ENCODE measurements around the gene ARTN.

The ARTN gene

DNA sequence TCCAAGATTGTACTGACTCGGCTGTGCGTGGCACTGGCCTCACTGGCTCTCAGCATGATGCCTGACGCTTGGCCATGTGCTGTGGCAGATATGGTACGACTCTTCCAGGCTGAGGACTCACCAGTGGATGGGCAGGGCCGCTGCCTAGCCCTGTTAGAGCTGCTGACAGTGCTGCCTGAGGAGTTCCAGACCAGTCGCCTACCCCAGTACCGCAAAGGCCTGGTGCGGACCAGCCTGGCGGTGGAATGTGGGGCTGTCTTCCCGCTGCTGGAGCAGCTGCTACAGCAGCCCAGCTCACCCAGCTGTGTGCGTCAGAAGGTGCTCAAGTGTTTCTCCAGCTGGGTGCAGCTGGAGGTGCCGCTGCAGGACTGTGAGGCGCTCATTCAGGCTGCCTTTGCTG lies 16.1 kb downstream of the ARTN start:
- no peak for ATAC-seq (ENCODE audit: low read depth)
- TF ChIP-seq, protein P1, sequence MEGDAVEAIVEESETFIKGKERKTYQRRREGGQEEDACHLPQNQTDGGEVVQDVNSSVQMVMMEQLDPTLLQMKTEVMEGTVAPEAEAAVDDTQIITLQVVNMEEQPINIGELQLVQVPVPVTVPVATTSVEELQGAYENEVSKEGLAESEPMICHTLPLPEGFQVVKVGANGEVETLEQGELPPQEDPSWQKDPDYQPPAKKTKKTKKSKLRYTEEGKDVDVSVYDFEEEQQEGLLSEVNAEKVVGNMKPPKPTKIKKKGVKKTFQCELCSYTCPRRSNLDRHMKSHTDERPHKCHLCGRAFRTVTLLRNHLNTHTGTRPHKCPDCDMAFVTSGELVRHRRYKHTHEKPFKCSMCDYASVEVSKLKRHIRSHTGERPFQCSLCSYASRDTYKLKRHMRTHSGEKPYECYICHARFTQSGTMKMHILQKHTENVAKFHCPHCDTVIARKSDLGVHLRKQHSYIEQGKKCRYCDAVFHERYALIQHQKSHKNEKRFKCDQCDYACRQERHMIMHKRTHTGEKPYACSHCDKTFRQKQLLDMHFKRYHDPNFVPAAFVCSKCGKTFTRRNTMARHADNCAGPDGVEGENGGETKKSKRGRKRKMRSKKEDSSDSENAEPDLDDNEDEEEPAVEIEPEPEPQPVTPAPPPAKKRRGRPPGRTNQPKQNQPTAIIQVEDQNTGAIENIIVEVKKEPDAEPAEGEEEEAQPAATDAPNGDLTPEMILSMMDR (IDR thresholded peaks at IDR 0.05; ENCODE audit: poor library complexity, severe bottlenecking), result no peak
- H3K27ac ChIP-seq (ENCODE audit: poor library complexity, severe bottlenecking), result no peak overlapping the region
- H3K9me3 ChIP-seq (ENCODE audit: severe bottlenecking), result no peaks in the 10 kb centered on the region
- no peak overlapping the region for H3K4me3 ChIP-seq (ENCODE audit: severe bottlenecking)
- DNase-seq (ENCODE audit: low spot score), result no peak
- 0 out of 2 replicates have a peak, but pooled peaks cover 4% of the 10 kb centered on the region for H3K36me3 ChIP-seq (ENCODE audit: low read depth)
- H3K27me3 ChIP-seq (ENCODE audit: insufficient read depth, poor library complexity, severe bottlenecking), result no peaks in the 10 kb centered on the region
- peaks cover 8% of the 10 kb centered on the region for H3K4me1 ChIP-seq (ENCODE audit: insufficient read depth, poor library complexity, severe bottlenecking)

DNA sequence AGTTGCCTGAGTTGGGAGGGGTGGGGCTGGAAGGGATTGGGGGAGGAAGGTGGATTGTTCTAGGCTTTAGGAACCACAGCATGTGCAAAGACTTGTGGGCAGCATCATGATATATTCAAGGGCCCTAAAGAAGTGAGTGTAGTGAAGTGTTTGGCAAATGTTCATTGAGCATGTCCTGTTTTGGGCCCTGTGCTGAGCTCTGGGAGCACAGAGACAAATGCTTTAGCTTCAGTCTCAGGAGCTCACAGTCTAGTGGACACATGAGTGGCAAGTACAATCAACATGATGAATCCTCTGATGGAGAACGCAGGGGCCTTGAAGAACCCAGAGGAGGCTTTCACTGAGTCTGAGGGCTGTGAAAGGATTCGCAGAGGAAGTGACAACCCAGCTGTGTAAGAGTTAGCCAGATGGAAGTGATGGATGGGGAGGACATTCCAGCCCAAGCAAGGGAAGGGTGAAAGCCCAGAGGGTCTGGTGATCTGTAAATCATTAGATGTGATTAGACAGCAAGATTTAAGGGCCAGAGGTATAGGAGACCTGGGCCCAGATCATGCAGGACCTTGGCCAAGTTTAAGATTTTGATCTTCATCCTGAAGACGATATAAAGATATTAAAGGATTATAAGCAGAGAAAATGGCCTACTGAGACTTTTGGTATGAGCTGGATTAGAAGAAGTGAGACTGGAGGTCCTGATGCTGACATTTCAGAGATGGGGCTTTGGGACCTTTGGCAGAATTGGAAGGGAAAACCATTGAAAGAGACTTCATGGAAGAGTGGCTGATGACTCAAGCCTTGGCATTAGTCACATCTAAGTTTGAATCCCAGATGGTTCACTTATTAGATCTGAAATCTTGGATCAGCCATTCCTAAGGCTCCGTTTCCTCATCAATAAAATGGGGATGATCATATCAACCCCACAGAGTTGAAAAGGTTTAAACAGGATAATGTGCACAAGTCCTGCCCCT lies 17.7 kb downstream of the ARTN start:
- no peaks in the 10 kb centered on the region for H3K27me3 ChIP-seq (ENCODE audit: insufficient read depth, poor library complexity, severe bottlenecking)
- no peaks in the 10 kb centered on the region for H3K9me3 ChIP-seq (ENCODE audit: severe bottlenecking)
- DNase-seq (ENCODE audit: low spot score) (no peak), ATAC-seq (ENCODE audit: low read depth) (no peak)
- peaks cover 4% of the 10 kb centered on the region for H3K4me1 ChIP-seq (ENCODE audit: insufficient read depth, poor library complexity, severe bottlenecking)
- TF ChIP-seq, protein P1 (IDR thresholded peaks at IDR 0.05; ENCODE audit: poor library complexity, severe bottlenecking), result no peak
- 0 out of 2 replicates have a peak, but pooled peaks cover 4% of the 10 kb centered on the region for H3K36me3 ChIP-seq (ENCODE audit: low read depth)
- H3K27ac ChIP-seq (ENCODE audit: poor library complexity, severe bottlenecking), result no peak overlapping the region
- no peak overlapping the region for H3K4me3 ChIP-seq (ENCODE audit: severe bottlenecking)

DNA sequence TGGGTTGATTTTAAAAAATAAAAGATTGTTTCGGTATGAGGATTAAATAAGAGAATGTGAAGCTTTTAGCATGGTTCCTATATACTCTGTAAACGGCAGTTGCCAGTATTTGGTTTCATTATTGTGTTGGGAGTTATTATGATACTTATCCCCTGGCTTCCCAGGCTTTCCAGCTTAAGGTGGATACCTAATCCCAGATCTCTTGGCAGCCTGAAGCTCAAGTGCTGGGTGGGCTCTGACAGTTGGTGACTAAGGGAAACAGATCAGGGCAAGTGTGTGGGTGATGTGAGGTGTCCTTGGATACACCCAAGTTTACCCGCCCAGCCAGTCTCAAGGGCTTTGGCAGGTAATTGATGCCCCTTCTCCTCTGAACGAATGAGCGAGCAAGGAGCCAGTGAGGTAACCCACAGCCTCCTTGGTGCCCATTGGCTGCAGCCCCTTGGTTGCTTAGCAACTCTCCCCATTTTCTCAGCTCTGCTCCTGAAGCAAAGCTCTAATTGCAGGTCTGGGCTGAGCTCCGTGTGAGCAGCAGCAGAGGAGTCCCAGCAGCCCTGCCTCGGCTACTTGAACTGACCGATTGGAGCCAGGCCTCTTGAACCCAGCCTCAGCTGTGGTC lies 19.2 kb downstream of the ARTN start:
- ATAC-seq (ENCODE audit: low read depth), result no peak
- Histone ChIP-seq H3K36me3 (ENCODE audit: low read depth) (0 out of 2 replicates have a peak, but pooled peaks cover 4% of the 10 kb centered on the region), H3K27me3 (ENCODE audit: insufficient read depth, poor library complexity, severe bottlenecking) (no peaks in the 10 kb centered on the region), H3K27ac (ENCODE audit: poor library complexity, severe bottlenecking) (no peak overlapping the region), H3K9me3 (ENCODE audit: severe bottlenecking) (no peaks in the 10 kb centered on the region), H3K4me1 (ENCODE audit: insufficient read depth, poor library complexity, severe bottlenecking) (peaks cover 3% of the 10 kb centered on the region), H3K4me3 (ENCODE audit: severe bottlenecking) (no peak overlapping the region)
- TF ChIP-seq, protein P1 (IDR thresholded peaks at IDR 0.05; ENCODE audit: poor library complexity, severe bottlenecking), result no peak
- DNase-seq (ENCODE audit: low spot score), result no peak

DNA sequence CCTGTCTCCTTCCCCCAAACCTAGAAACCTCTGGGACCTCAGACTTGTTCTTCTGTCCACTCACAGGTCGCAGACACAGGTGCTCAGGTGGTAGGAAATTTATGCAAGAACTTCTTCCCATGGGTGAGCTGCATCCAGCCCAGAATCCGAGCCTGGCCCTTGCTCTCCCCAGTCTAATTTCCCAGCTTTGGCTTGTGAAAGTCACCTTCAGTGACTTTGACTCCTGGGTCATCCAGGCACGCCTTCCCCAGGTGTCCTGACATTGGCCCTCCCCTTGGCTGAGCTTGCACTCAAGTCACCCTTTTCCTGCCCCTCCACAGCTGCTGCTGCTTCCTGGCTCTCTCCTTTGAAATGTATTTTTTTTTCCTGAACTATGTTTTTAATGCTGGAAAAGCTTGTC lies 19.8 kb downstream of the ARTN start:
- TF ChIP-seq, protein P1 (IDR thresholded peaks at IDR 0.05; ENCODE audit: poor library complexity, severe bottlenecking), result no peak
- no peak for DNase-seq (ENCODE audit: low spot score)
- Histone ChIP-seq H3K27ac (ENCODE audit: poor library complexity, severe bottlenecking) (no peak overlapping the region), H3K9me3 (ENCODE audit: severe bottlenecking) (no peaks in the 10 kb centered on the region), H3K4me3 (ENCODE audit: severe bottlenecking) (no peak overlapping the region), H3K27me3 (ENCODE audit: insufficient read depth, poor library complexity, severe bottlenecking) (no peaks in the 10 kb centered on the region), H3K4me1 (ENCODE audit: insufficient read depth, poor library complexity, severe bottlenecking) (no peaks in the 10 kb centered on the region), H3K36me3 (ENCODE audit: low read depth) (peaks cover 8% of the 10 kb centered on the region; the same call in 1 of the 2 replicates)
- ATAC-seq (ENCODE audit: low read depth), result no peak

Data from RWPE2 (cell line).